GM12892 (cell line): ENCODE measurements around the gene KCTD14.

Experiments used
- POLR2A ChIP-seq: IDR thresholded peaks from 2 replicates; pipeline ENCODE4 v1.6.1; 2011; ENCODE audit warnings: low read depth, low read length, control low read depth
- POLR2AphosphoS5 ChIP-seq: IDR thresholded peaks from 2 replicates; pipeline ENCODE4 v1.6.1; 2011; ENCODE audit warnings: low read depth, low read length, control low read depth
- TAF1 ChIP-seq: IDR thresholded peaks from 2 replicates; pipeline ENCODE4 v1.6.1; 2011; ENCODE audit warnings: low read depth, mild to moderate bottlenecking, control low read depth, low read length, borderline replicate concordance

DNA sequence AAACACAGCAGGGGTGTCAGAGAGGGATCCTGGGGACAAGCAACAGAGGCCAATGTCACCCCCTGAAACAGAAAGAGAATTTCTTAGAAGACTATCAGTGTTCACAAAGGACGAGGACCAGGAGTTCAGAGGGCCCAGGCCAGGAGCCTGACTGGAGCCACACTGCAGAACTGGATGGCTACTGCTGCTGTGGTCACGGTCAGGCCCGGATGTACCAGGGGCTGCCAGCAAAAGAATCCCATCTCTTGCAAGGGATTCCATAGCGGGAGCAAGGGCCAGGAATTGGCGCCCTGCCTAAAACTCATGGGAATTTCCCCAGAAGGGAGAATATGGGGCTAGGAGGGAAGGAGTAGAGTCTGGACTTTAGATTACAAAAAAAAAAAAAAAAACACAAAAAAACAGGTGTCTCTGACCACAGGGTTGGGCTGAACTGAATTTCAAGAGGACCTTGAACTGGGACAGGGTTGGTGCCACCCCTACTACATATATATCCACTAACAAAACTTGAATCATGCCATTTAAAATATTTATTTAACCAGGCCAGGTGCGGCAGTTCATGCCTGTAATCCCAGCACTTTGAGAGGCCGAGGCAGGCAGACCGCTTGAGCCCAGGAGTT lies 15.7 kb upstream of the KCTD14 start:
- TF ChIP-seq TAF1 (no peak), POLR2A (no peak), POLR2AphosphoS5 (no peak)
